Breast epithelium (tissue), 3 donors: ENCODE measurements around the gene SELP.
"Not testable (repeated sequence)": the region's sequence is repeated elsewhere in the genome, so short reads cannot be mapped to it uniquely, and the experiment has no call there.

ENCODE experiments used
- CTCF ChIP-seq, 3 donors: fragments of 450-650 bp; IDR thresholded peaks; one replicate each; pipeline ENCODE4 v1.5.1; 2016 to 2017; ENCODE audit warnings: antibody characterized with exemption in 3 of 3, mild to moderate bottlenecking in 3 of 3, moderate library complexity in 3 of 3
- POLR2A ChIP-seq: fragments of 450-650 bp; IDR thresholded peaks from one replicate; pipeline ENCODE4 v1.6.1; 2016; ENCODE audit warnings: antibody characterized with exemption, mild to moderate bottlenecking, moderate library complexity

- not testable (repeated sequence) for TF ChIP-seq CTCF (IDR thresholded peaks at IDR 0.05); POLR2A
Measured at GRCh38 chr1:169661066-169661465, 31.1 kb upstream of the SELP start.
